IPS-18a (cell line): Measurements from ENCODE around the gene HIPK2.

Source experiments
- H3K27ac ChIP-seq: one replicate; pipeline ENCODE4 v1.5.1; 2013; ENCODE audit warnings: low read length
- H3K27me3 ChIP-seq: one replicate; pipeline ENCODE4 v1.6.1; 2013; ENCODE audit warnings: mild to moderate bottlenecking, low read length; ENCODE audit not compliant: control insufficient read depth, insufficient read depth
- H3K36me3 ChIP-seq: one replicate; pipeline ENCODE4 v1.6.1; 2013; ENCODE audit warnings: low read depth, low read length; ENCODE audit not compliant: control insufficient read depth
- H3K4me1 ChIP-seq: one replicate; pipeline ENCODE4 v1.6.1; 2013; ENCODE audit warnings: low read depth, low read length; ENCODE audit not compliant: control insufficient read depth
- H3K4me3 ChIP-seq: one replicate; pipeline ENCODE4 v1.5.1; 2013; ENCODE audit warnings: low read length
- H3K9ac ChIP-seq: one replicate; pipeline ENCODE4 v1.6.1; 2013; ENCODE audit warnings: mild to moderate bottlenecking, low read length, moderate library complexity
- H3K9me3 ChIP-seq: one replicate; pipeline ENCODE4 v1.6.1; 2013; ENCODE audit warnings: low read depth, low read length; ENCODE audit not compliant: control insufficient read depth

HIPK2 gene

GRCh38 chr7:139718859-139719258, 58.9 kb downstream of the HIPK2 start:
- peaks cover 6% of the 10 kb centered on the region for H3K4me1 ChIP-seq
- H3K27ac ChIP-seq, result no peak overlapping the region
- no peaks in the 10 kb centered on the region for H3K27me3 ChIP-seq
- no peak overlapping the region for H3K9ac ChIP-seq
- H3K4me3 ChIP-seq, result no peak overlapping the region
- peaks cover 15% of the 10 kb centered on the region for H3K36me3 ChIP-seq
- no peaks in the 10 kb centered on the region for H3K9me3 ChIP-seq

GRCh38 chr7:139718141-139718540, 59.7 kb downstream of the HIPK2 start:
- Histone ChIP-seq H3K9me3 (no peaks in the 10 kb centered on the region), H3K9ac (no peak overlapping the region), H3K4me1 (peaks cover 13% of the 10 kb centered on the region), H3K27me3 (no peaks in the 10 kb centered on the region), H3K36me3 (peaks cover 15% of the 10 kb centered on the region), H3K27ac (no peak overlapping the region), H3K4me3 (no peak overlapping the region)

DNA sequence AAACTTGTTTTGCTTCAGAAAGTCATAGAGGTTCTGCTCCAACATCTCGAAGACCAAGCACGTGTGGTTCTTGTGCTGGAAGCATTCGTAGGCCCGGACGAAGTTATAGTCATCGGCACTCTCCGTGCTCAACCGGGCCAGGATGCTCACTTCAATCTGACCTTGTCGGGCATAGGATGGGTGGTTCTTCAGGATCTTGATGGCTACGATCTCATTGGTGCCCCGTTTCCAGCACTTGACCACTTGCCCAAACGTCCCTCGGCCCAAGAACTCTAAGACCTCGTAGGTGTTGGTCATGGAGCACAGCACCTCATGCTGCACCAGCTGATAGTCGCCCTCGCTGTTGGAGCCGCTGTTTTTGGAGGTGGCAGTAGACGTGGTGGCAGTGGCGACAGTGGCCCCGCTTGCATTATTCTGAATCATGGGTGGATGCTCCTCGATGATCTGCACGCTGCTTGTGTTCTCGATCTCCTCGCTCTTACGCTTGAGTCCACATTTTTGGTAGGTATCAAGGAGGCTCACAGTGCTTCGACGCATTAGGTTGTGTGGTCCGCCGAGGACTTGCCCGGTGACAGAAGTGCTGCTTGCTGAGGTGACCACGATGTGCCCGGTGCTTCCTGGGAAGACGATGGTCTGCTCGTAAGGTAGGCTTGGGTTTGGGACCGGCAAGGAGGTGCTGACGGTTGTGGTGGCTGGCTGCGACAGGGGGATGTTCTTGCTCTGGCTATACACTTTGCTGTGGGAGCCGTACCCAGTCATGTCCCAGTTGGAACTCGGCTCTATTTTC, 61.4 kb downstream of the HIPK2 start:
- H3K36me3 ChIP-seq, result peaks cover 15% of the 10 kb centered on the region
- H3K4me3 ChIP-seq, result no peak overlapping the region
- H3K4me1 ChIP-seq, result peaks cover 31% of the 10 kb centered on the region
- H3K9me3 ChIP-seq, result no peaks in the 10 kb centered on the region
- no peak overlapping the region for H3K27ac ChIP-seq
- H3K9ac ChIP-seq, result no peak overlapping the region
- H3K27me3 ChIP-seq, result no peaks in the 10 kb centered on the region

DNA sequence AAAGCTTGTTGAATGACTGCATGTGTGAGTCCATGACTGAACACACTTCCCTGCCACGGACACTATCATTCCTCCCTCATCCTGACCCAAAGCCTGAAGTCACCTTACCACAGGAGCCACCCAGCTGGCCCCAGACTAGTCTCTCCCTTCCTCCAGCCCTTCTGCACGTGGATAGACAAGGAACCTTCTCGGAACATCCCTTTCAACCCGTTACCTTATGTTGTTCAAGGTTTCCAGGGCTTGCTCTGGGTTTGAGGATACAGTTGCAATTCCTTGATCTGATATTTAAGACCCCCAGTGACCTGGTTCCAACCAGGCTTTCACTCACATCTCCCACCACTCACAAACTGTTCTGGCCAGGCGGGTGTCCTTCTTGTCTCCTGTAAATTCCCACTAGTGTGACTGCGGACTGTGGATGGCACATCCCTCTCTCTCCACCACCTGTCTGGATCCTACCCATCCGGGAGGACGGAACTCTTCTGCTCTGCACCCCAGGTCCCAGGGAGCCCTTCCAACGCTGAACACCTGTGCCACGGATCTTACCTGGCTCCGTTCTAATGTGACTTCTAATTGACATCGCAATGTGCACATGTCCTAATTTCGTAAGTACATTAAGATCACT, 62.5 kb downstream of the HIPK2 start:
- no peak overlapping the region for H3K9ac ChIP-seq
- peaks cover 31% of the 10 kb centered on the region for H3K4me1 ChIP-seq
- no peak overlapping the region for H3K27ac ChIP-seq
- H3K36me3 ChIP-seq, result peaks cover 15% of the 10 kb centered on the region
- no peaks in the 10 kb centered on the region for H3K27me3 ChIP-seq
- no peak overlapping the region for H3K4me3 ChIP-seq
- H3K9me3 ChIP-seq, result no peaks in the 10 kb centered on the region

- H3K27ac ChIP-seq, result peak overlapping the region; percentile 11
- H3K36me3 ChIP-seq, result peaks cover 15% of the 10 kb centered on the region
- no peak overlapping the region for H3K9ac ChIP-seq
- no peaks in the 10 kb centered on the region for H3K27me3 ChIP-seq
- no peak overlapping the region for H3K4me3 ChIP-seq
- peaks cover 31% of the 10 kb centered on the region for H3K4me1 ChIP-seq
- H3K9me3 ChIP-seq, result no peaks in the 10 kb centered on the region
These were observed 63.5 kb downstream of the HIPK2 start for GRCh38 chr7:139714163-139714901.

GRCh38 chr7:139713526-139714162, 64.2 kb downstream of the HIPK2 start:
- peak overlapping the region; percentile 11 for H3K27ac ChIP-seq
- no peaks in the 10 kb centered on the region for H3K9me3 ChIP-seq
- H3K9ac ChIP-seq, result no peak overlapping the region
- H3K27me3 ChIP-seq, result no peaks in the 10 kb centered on the region
- peaks cover 15% of the 10 kb centered on the region for H3K36me3 ChIP-seq
- H3K4me1 ChIP-seq, result peaks cover 31% of the 10 kb centered on the region
- H3K4me3 ChIP-seq, result no peak overlapping the region

- peaks cover 31% of the 10 kb centered on the region for H3K4me1 ChIP-seq
These were observed 64.7 kb downstream of the HIPK2 start for GRCh38 chr7:139713061-139713460.

DNA sequence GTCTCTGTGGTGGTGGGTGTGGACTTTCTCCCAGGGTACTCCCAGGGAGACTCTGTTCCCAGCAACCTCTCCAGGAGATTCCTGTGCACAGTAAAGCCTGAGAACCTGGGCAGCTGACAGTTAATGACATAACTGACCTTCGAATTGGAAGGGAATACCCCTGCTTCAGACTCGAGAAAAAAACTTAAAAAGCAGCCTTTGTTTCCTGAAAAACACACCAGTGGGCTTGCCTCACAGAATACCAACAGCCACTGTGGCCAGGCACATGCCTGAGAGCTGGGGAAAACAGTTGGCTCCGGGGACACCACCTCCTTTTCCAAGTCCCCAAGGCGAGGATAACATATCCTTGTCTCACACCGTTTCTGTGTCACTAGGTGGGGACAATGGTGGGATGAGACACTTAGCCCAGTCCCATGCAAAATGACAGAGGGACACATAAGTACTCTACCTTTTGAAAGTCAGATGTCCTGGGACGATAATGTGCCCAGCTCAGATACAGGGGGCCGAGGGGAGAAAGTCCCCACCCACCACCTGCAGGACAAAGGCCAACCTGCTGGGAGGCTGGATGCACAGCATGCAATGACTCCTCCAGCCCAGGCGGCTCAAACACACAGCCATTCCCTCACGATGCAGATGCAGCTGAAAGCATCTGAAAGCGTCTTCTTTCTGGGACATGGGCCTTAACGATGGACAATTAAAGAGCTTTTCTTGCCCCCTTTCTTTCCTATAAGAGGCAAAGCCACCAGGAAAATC, 65.6 kb downstream of the HIPK2 start:
- Histone ChIP-seq H3K27me3 (no peaks in the 10 kb centered on the region), H3K9ac (no peak overlapping the region), H3K27ac (peak overlapping the region; percentile 18), H3K9me3 (no peaks in the 10 kb centered on the region), H3K4me3 (peak overlapping the region; percentile 4), H3K4me1 (peaks cover 31% of the 10 kb centered on the region), H3K36me3 (peaks cover 15% of the 10 kb centered on the region)

More at GRCh38 chr7:139713061-139713460, 64.7 kb downstream of the HIPK2 start:
- H3K4me3 ChIP-seq, result no peak overlapping the region
- H3K27ac ChIP-seq, result peak overlapping the region; percentile 18
- no peaks in the 10 kb centered on the region for H3K27me3 ChIP-seq
- H3K9me3 ChIP-seq, result no peaks in the 10 kb centered on the region
- no peak overlapping the region for H3K9ac ChIP-seq
- peaks cover 15% of the 10 kb centered on the region for H3K36me3 ChIP-seq

DNA sequence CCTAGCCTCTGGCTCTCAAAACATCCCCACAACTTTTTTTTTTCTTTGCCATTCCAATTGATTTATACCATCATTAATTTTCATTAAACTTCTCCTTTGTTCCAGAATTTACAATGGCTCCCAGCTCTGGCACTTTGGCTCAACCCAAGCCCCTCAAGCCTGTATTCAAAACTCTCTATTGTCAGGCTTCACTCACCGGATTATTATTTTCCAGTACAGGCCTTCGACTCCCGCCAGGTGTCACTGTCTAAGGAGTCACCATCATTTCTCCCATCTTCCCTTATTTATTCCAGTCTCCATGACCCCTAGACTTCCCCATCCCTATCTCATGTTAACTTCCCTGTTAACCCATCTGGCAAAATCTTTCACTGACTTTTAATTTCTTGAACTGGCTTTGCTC, 67.8 kb downstream of the HIPK2 start:
- no peak overlapping the region for H3K4me3 ChIP-seq
- no peak overlapping the region for H3K27ac ChIP-seq
- H3K9me3 ChIP-seq, result no peaks in the 10 kb centered on the region
- H3K9ac ChIP-seq, result no peak overlapping the region
- H3K36me3 ChIP-seq, result no peaks in the 10 kb centered on the region
- peaks cover 31% of the 10 kb centered on the region for H3K4me1 ChIP-seq
- no peaks in the 10 kb centered on the region for H3K27me3 ChIP-seq

GRCh38 chr7:139709485-139709884, 68.3 kb downstream of the HIPK2 start:
- H3K9me3 ChIP-seq, result no peaks in the 10 kb centered on the region
- H3K4me1 ChIP-seq, result peaks cover 31% of the 10 kb centered on the region
- H3K27ac ChIP-seq, result no peak overlapping the region
- H3K4me3 ChIP-seq, result no peak overlapping the region
- H3K36me3 ChIP-seq, result no peaks in the 10 kb centered on the region
- no peak overlapping the region for H3K9ac ChIP-seq
- H3K27me3 ChIP-seq, result no peaks in the 10 kb centered on the region

DNA sequence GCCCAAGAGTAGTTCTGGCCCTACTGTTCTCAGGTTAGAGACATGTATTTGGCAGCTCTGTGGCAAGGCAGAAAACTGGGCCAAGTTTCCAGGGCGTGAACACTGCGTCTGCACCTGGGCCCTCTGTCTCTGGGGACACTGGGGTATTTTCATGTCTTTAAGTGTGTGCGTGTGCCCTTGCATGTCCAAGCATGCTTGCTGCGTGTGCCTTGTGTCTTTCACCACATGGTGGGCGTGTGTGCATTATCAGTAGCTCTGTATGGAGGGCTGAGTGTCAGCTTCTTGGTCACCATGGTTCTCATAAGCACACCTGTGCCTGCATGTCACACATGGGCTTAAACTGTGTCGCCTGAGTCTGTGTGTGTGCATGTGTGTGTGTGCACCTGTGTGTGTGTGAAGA, 69.3 kb downstream of the HIPK2 start:
- Histone ChIP-seq H3K4me1 (peaks cover 22% of the 10 kb centered on the region), H3K4me3 (no peak overlapping the region), H3K27ac (no peak overlapping the region), H3K9ac (no peak overlapping the region), H3K36me3 (no peaks in the 10 kb centered on the region), H3K27me3 (no peaks in the 10 kb centered on the region), H3K9me3 (no peaks in the 10 kb centered on the region)
